ENCODE data around the gene THSD1.

DNA sequence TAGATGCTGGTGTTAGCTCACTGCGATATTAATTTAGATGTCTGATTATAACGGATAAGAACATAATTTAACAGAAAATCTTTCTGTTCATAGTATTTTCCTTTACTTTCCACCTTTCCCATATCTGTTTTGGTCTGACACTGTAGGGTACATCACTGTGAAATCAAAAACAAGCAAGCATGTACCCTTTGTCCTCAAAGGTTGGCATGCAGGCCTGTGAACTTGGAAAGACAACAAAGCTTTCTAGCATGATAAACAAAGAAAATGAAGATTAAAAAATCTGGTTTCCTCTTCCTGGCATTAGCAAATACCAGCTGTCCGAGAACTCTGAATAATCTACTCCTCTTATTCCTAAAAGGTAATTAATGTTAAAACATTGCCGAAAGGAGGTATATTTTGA is 31.6 kb downstream of the THSD1 start:
- TF ChIP-seq, protein P1, sequence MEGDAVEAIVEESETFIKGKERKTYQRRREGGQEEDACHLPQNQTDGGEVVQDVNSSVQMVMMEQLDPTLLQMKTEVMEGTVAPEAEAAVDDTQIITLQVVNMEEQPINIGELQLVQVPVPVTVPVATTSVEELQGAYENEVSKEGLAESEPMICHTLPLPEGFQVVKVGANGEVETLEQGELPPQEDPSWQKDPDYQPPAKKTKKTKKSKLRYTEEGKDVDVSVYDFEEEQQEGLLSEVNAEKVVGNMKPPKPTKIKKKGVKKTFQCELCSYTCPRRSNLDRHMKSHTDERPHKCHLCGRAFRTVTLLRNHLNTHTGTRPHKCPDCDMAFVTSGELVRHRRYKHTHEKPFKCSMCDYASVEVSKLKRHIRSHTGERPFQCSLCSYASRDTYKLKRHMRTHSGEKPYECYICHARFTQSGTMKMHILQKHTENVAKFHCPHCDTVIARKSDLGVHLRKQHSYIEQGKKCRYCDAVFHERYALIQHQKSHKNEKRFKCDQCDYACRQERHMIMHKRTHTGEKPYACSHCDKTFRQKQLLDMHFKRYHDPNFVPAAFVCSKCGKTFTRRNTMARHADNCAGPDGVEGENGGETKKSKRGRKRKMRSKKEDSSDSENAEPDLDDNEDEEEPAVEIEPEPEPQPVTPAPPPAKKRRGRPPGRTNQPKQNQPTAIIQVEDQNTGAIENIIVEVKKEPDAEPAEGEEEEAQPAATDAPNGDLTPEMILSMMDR (optimal IDR thresholded peaks at IDR 0.05 in 1 of 3, IDR thresholded peaks at IDR 0.05 in 1 of 3, conservative IDR thresholded peaks at IDR 0.05 in 1 of 3; ENCODE audit: extremely low read depth in 1 of 3, insufficient read depth in 2 of 3, low read length in 3 of 3) = no peak
- no peak for TF ChIP-seq EZH2 (IDR thresholded peaks at IDR 0.05; ENCODE audit: low read length)
